ENCODE measurements around the gene XAB2. TPM values are rescaled to one million over a fixed set of nuclear protein-coding genes. Genes with fewer than 3 reads are reported as not detected.

The XAB2 gene
- total and polyA plus RNA-seq, 2 experiments from 2014 or later: 12.2 to 33.0 TPM

GRCh38 chr19:7669641-7670040 is 40.3 kb upstream of the XAB2 start:
- no peaks in the 10 kb centered on the region for H3K4me1 ChIP-seq (ENCODE audit: insufficient read depth)
- in situ Hi-C loops (cut with MboI): loop anchor here (10.0 kb wide), 1 partner anchor 105 kb away; no protein-coding TSS in a partner anchor
- H3K79me2 ChIP-seq (ENCODE audit: insufficient read depth): no peaks in the 10 kb centered on the region
- no peak for DNase-seq
- no peaks in the 10 kb centered on the region for H3K9me3 ChIP-seq (ENCODE audit: low read depth)
- H3K9me2 ChIP-seq (ENCODE audit: insufficient read depth): no peaks in the 10 kb centered on the region
- no peak overlapping the region for H3K9ac ChIP-seq
- H2AFZ ChIP-seq: no peak overlapping the region
- no peaks in the 10 kb centered on the region for H3K36me3 ChIP-seq (ENCODE audit: low read depth)
- H3F3A ChIP-seq (ENCODE audit: insufficient read depth): no peaks in the 10 kb centered on the region
- no peak overlapping the region for H3K4me2 ChIP-seq (ENCODE audit: unreplicated experiment)
- no peaks in the 10 kb centered on the region for H4K20me1 ChIP-seq (ENCODE audit: insufficient read depth)
- H3K4me3 ChIP-seq: no peak overlapping the region
- 32 to 44% methylated on average over 5 to 9 of the region's 9 CpGs for WGBS, 2 experiments (ENCODE audit: low coverage in 1 of 2, low lambda C conversion rate in 2 of 2, missing lambda C conversion rate in 2 of 2)
- peaks cover 6% of the 10 kb centered on the region for H3K27me3 ChIP-seq (replicated peaks; ENCODE audit: insufficient read depth)
- no peak overlapping the region for H3K27ac ChIP-seq
- TF ChIP-seq EZH2phosphoT487 (IDR thresholded peaks at IDR 0.05; ENCODE audit: insufficient read depth, low read depth) (no peak), EZH2 (IDR thresholded peaks at IDR 0.05; ENCODE audit: insufficient read depth, poor library complexity, severe bottlenecking) (no peak)

DNA sequence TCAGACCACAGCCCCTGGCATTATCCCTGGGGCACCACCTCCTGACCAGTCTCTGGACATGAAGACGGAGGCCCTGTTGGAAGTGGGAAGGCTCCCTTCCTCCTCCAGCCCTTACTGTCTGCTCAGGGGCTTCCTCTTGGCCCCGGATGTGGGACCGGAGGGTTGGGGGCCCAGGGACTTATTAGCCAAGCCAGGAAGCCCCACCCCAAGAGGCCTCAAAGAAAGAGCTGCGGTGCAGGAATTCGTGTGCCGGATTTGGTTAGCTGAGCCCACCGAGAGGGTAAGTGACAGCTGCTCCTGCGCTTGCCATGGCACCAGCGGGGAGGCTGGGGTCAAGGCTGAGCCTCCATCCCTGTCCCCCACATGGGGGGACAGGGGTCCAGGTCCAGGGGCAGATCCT is 39.5 kb upstream of the XAB2 start, which contains the start of gene RETN:
Gene RETN (plus strand): TSS at position 208 of the 400 bp plus-strand sequence. CDS start 278 bp downstream, outside the sequence.
- H3K27ac ChIP-seq: no peak within 1 kb of the TSS
- DNase-seq: no peak
- no peaks in the 10 kb centered on the region for H3K9me2 ChIP-seq (ENCODE audit: insufficient read depth)
- no peaks in the 10 kb centered on the region for H3K9me3 ChIP-seq (ENCODE audit: low read depth)
- in situ Hi-C loops (cut with MboI): no loop called here
- WGBS, 2 experiments (ENCODE audit: low coverage in 1 of 2, low lambda C conversion rate in 2 of 2, missing lambda C conversion rate in 2 of 2): 58 to 59% methylated on average over 7 to 9 of the region's 9 CpGs
- H4K20me1 ChIP-seq (ENCODE audit: insufficient read depth): no peaks in the 10 kb centered on the region
- H3F3A ChIP-seq (ENCODE audit: insufficient read depth): no peaks in the 10 kb centered on the region
- H3K9ac ChIP-seq: no peak within 1 kb of the TSS
- no peaks in the 10 kb centered on the region for H3K79me2 ChIP-seq (ENCODE audit: insufficient read depth)
- H2AFZ ChIP-seq: no peak within 1 kb of the TSS
- no peaks in the 10 kb centered on the region for H3K4me1 ChIP-seq (ENCODE audit: insufficient read depth)
- no peaks in the 10 kb centered on the region for H3K36me3 ChIP-seq (ENCODE audit: low read depth)
- TF ChIP-seq EZH2 (IDR thresholded peaks at IDR 0.05; ENCODE audit: insufficient read depth, poor library complexity, severe bottlenecking) (no peak), EZH2phosphoT487 (IDR thresholded peaks at IDR 0.05; ENCODE audit: insufficient read depth, low read depth) (no peak)
- H3K4me2 ChIP-seq (ENCODE audit: unreplicated experiment): no peak within 1 kb of the TSS
- no peak within 1 kb of the TSS for H3K4me3 ChIP-seq
- peaks cover 6% of the 10 kb centered on the region for H3K27me3 ChIP-seq (replicated peaks; ENCODE audit: insufficient read depth)

DNA sequence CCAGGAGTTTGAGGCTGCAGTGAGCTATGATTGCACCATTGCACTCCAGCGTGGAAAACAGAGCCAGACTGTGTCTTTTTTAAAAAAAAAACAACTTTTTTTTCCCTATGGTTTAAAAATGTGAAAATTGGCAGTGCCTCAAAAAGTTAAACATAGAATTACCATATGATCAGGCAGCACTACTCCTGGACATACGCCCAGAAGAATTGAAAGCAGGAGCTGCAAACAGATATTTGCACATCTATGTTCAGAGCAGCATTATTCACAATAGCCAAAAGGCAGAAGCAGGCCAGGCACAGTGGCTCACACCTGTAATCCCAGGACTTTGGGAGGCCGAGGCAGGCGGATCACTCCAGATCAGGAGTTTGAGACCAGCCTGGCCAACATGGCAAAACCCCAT is 35.7 kb upstream of the XAB2 start:
- peak; percentile 26 for DNase-seq
- in situ Hi-C loops (cut with MboI): no loop called here
- Histone ChIP-seq H3K36me3 (ENCODE audit: low read depth) (no peaks in the 10 kb centered on the region), H4K20me1 (ENCODE audit: insufficient read depth) (no peaks in the 10 kb centered on the region), H3F3A (ENCODE audit: insufficient read depth) (no peaks in the 10 kb centered on the region), H3K9me3 (ENCODE audit: low read depth) (no peaks in the 10 kb centered on the region), H3K4me2 (ENCODE audit: unreplicated experiment) (no peak overlapping the region), H3K27me3 (replicated peaks; ENCODE audit: insufficient read depth) (peaks cover 13% of the 10 kb centered on the region), H3K27ac (no peak overlapping the region), H3K79me2 (ENCODE audit: insufficient read depth) (no peaks in the 10 kb centered on the region), H3K4me3 (no peak overlapping the region), H3K9me2 (ENCODE audit: insufficient read depth) (no peaks in the 10 kb centered on the region), H3K9ac (no peak overlapping the region), H2AFZ (no peak overlapping the region), H3K4me1 (ENCODE audit: insufficient read depth) (no peaks in the 10 kb centered on the region)
- WGBS, 2 experiments (ENCODE audit: low coverage in 1 of 2, low lambda C conversion rate in 2 of 2, missing lambda C conversion rate in 2 of 2): 11 to 16% methylated on average over 4 of the region's 4 CpGs
- TF ChIP-seq EZH2 (IDR thresholded peaks at IDR 0.05; ENCODE audit: insufficient read depth, poor library complexity, severe bottlenecking): no peak
- no peak for TF ChIP-seq EZH2phosphoT487 (IDR thresholded peaks at IDR 0.05; ENCODE audit: insufficient read depth, low read depth)

GRCh38 chr19:7663706-7664105 is 34.4 kb upstream of the XAB2 start:
- no peak overlapping the region for H3K4me2 ChIP-seq (ENCODE audit: unreplicated experiment)
- H3K4me1 ChIP-seq (ENCODE audit: insufficient read depth): no peaks in the 10 kb centered on the region
- H2AFZ ChIP-seq: no peak overlapping the region
- H3F3A ChIP-seq (ENCODE audit: insufficient read depth): no peaks in the 10 kb centered on the region
- no peaks in the 10 kb centered on the region for H3K9me3 ChIP-seq (ENCODE audit: low read depth)
- no peaks in the 10 kb centered on the region for H3K36me3 ChIP-seq (ENCODE audit: low read depth)
- no peak overlapping the region for H3K4me3 ChIP-seq
- no peak for TF ChIP-seq EZH2phosphoT487 (IDR thresholded peaks at IDR 0.05; ENCODE audit: insufficient read depth, low read depth)
- no peak for TF ChIP-seq EZH2 (IDR thresholded peaks at IDR 0.05; ENCODE audit: insufficient read depth, poor library complexity, severe bottlenecking)
- no peak overlapping the region for H3K9ac ChIP-seq
- H3K27ac ChIP-seq: no peak overlapping the region
- peak; percentile 9 for DNase-seq
- H3K79me2 ChIP-seq (ENCODE audit: insufficient read depth): no peaks in the 10 kb centered on the region
- no peaks in the 10 kb centered on the region for H3K9me2 ChIP-seq (ENCODE audit: insufficient read depth)
- WGBS, 2 experiments (ENCODE audit: low coverage in 1 of 2, low lambda C conversion rate in 2 of 2, missing lambda C conversion rate in 2 of 2): 11 to 13% methylated on average over 7 of the region's 7 CpGs
- H4K20me1 ChIP-seq (ENCODE audit: insufficient read depth): no peaks in the 10 kb centered on the region
- in situ Hi-C loops (cut with MboI): no loop called here
- peaks cover 21% of the 10 kb centered on the region for H3K27me3 ChIP-seq (replicated peaks; ENCODE audit: insufficient read depth)

- WGBS, 2 experiments (ENCODE audit: low coverage in 1 of 2, low lambda C conversion rate in 2 of 2, missing lambda C conversion rate in 2 of 2): 46 to 53% methylated on average over 14 of the region's 14 CpGs
- no peak for DNase-seq
- Histone ChIP-seq H3K4me1 (ENCODE audit: insufficient read depth) (no peaks in the 10 kb centered on the region), H2AFZ (no peak overlapping the region), H3K27ac (no peak overlapping the region), H4K20me1 (ENCODE audit: insufficient read depth) (no peaks in the 10 kb centered on the region), H3F3A (ENCODE audit: insufficient read depth) (no peaks in the 10 kb centered on the region), H3K9me3 (ENCODE audit: low read depth) (no peaks in the 10 kb centered on the region), H3K27me3 (replicated peaks; ENCODE audit: insufficient read depth) (peaks cover 27% of the 10 kb centered on the region), H3K36me3 (ENCODE audit: low read depth) (no peaks in the 10 kb centered on the region), H3K79me2 (ENCODE audit: insufficient read depth) (no peaks in the 10 kb centered on the region), H3K9ac (no peak overlapping the region), H3K9me2 (ENCODE audit: insufficient read depth) (no peaks in the 10 kb centered on the region), H3K4me2 (ENCODE audit: unreplicated experiment) (no peak overlapping the region), H3K4me3 (no peak overlapping the region)
- no peak for TF ChIP-seq EZH2phosphoT487 (IDR thresholded peaks at IDR 0.05; ENCODE audit: insufficient read depth, low read depth)
- no peak for TF ChIP-seq EZH2 (IDR thresholded peaks at IDR 0.05; ENCODE audit: insufficient read depth, poor library complexity, severe bottlenecking)
- in situ Hi-C loops (cut with MboI): no loop called here
These were observed 33.3 kb upstream of the XAB2 start for GRCh38 chr19:7662657-7663056.
